GM21737 (cell line): Measurements from ENCODE around the gene RAB7B.
"Not testable (repeated sequence)": the region's sequence is repeated elsewhere in the genome, so short reads cannot be mapped to it uniquely, and the experiment has no call there.

Source experiments
- ATAC-seq: cut with Tn5 transposase; IDR thresholded peaks from one replicate; pipeline ENCODE4 v1.9.1; 2021; ENCODE audit warnings: mild to moderate bottlenecking, moderate library complexity; ENCODE audit not compliant: unreplicated experiment

RAB7B gene

DNA sequence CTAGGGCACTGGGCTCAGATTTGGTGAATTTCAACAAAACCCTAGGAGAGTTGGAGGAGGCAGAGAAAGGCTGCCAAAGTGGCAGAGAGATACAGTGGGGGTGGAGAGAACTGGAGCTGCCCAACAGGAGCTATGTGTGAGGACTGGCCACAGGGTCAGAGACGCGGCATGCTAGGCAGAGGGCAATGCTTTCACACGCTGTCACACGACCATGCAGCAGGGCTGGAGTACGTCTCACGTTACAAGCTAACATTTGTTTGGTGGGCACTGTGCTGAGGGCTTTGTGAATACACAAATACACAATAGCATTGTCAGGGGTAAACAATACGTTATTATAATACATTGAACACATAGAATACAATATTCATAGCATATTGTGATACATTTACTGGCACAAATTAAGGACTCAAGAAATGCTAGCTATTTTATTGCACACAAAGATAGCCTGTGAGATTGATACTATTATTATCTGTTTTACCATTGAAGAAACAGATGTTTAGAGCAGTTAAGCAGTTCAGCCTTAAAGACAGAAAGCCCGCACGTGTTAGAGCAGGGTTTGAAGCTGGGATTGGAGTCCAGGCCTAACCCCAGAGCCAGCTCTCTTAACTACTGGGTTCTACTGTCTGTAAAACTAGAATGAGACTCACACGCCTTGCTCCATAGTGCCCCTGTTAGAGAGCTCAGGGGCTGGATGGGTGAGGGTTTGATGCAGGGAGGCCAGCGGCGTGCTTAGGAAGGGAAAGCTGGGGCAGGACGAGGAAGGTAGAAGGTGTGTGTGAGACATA, 4.5 kb downstream of the RAB7B start:
- ATAC-seq, result no peak

DNA sequence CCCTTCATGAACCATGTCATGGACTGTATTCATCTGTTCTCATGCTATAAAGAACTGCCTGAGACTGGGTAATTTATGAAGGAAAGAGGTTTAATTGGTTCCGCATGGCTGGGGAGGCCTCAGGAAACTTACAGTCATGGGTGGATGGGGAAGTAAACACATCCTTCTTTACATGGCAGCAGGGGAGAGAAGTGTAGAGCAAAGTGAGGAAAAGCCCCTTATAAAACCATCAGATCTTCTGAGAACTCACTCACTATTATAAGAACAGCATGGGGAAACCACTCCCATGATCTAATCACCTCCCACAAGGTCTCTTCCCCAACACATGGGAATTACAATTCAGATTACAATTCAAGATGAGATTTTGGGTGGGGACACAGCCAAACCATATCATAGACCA, 6.6 kb downstream of the RAB7B start:
- ATAC-seq, result not testable (repeated sequence)

DNA sequence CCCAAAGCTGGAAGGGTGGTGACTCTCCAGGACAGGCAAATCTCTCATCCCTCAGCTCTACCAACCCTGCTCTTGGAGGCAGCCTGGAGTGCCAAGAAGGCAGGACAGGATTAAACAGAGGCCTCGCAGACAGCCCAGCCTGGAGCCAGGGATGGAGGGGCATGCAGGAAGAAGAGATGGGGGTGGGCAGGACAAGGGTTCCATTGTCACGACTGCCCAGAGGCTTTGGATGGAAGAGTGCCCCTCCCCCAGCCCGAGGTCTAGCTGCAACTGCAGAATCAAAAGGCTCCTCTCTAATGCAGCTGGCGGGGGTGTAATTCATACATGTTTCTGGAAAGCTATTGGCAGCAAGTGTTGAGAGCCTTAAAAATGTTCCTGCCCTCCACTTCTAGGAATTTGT, 8.8 kb downstream of the RAB7B start:
- no peak for ATAC-seq

DNA sequence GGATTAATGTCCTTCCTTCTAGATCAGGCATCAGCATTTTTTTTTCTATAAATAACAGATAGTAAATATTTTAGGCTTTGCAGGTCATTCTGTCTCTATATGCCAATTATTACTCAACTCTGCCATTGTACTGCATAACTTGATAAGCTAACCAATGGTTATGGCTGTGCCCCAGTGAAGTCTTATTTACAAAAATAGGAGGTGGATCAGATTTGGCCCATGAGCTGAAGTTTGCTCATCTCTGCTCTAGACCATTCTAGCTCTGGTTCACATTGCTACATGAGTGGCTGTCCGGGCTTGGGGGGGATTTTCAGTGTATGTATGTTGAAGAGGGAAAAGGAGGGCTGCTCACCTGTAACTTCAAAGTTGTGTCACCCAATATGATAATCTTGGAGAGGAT, 10.1 kb downstream of the RAB7B start:
- no peak for ATAC-seq

DNA sequence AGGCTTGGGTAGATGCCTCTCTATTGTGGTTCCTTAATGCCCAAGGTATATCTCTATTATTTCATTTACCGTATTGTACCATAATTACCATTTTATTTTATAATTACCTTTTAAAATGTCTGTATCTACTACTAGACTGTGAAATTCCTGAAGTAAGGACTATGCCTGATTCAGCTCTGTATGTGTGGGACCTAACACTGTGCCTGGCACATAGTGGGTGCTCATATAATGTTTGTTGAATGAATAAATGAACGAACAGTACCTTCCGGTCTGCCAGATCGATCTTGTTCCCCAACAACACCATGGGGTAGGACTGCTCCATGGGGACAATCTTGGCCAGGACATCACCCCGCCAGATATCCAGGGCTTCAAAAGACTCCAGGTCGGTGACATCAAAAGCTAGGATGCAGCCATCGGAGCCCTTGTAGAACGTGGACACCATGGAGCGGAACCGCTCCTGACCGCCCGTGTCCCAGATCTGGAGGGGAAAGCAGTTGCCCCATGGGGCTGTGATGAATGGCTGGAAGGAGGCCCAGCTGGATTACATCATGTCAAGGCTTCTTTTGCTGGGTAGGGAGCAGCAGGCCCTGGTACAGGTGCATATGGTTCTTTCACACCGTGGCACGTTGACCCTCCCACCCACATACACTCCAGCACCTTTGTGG, 10.8 kb downstream of the RAB7B start:
- ATAC-seq, result no peak

DNA sequence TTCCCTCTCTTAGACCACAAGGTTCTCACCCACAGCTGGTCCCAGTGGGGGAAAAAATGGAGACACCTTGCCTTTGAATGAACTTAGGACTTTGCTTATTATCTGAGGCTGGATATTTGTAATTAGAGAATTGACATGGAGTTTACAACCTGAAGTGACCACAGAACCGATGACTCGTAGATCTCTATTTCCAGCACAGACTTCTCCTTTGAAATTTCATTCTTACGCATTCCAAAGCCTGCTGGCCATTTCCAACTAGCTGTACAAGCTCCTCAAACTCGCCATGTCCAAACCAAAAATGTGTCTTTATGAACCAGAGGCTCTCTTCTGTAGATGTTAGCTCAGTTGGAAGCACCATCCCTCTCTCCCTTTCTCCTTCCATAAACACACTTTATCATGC, 12.0 kb downstream of the RAB7B start:
- no peak for ATAC-seq

DNA sequence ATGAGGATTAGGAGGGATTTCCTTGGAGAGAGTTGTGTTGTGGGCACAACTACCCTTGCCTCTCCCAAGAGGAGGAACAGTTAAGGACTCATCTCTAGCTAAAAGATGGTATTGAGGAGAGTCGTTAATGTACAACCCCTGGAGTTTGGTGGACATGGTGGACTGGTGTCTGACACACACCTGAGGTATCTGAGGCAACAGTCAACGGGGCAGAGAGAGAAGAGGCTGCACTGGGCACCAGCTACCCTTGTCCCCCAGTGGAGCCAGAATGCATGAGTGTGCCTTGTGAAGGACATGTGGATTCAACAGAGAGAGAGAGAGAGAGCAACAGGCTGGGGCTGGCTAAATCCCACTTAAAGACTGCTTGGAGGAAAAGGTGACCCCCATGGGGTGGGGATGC, 13.0 kb downstream of the RAB7B start:
- no peak for ATAC-seq

DNA sequence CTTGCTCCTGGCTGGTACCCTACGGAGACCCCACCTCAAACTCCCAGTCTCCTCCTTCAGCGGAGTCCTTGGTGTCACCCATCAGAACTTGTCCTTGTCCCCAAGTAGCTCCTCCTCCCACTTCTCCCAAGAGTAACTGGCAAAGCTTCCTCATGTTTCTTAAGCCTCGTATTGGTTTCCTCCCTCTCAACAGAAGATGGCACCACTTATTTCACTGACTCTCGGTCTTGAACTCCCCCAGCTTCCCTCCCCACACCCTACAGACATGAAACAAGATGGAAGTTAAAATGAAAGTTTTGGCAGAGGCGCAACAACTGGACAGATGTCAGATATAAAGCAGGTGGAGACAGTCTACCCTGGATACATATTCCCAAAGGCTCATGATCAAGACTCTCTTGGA, 13.4 kb downstream of the RAB7B start:
- no peak for ATAC-seq

DNA sequence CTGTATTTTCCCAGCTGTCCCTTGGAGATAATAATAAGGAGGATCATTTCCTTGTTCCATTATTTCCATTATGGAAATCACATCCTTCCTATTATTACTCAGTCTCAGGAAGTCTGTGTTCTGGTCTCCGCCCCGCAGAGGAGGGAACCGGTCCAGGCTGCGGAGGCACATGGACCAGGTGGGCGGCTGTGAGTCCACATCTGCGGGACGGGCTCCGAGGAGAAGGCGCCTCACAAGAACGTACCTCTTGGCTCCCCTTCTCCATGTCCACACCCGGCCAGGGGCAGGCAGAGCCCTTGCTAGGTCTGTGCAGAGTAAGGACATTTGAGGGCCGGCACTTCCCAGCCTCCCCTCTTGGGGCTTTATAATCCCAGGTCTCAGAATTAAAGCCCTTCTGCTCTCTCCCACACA, 14.6 kb downstream of the RAB7B start:
- ATAC-seq, result no peak

DNA sequence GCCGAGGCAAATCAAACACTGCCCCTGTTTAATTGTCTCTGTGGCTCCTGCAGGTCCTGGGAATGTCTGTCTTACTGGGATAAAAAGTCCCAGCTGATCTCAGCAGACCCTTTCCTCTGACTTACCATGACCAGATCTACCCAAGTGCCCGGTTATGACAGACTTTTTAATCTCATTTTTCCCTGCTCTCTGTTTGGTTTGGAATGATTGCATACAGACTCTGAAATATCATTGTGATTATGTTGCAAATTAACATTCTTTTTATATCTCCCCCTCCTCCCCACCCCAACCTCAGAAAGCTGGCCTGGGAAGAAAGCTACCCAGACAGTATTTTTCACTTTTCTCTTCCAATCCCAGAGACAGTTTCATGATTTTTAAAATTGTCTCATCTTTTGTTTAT, 16.3 kb downstream of the RAB7B start:
- no peak for ATAC-seq

DNA sequence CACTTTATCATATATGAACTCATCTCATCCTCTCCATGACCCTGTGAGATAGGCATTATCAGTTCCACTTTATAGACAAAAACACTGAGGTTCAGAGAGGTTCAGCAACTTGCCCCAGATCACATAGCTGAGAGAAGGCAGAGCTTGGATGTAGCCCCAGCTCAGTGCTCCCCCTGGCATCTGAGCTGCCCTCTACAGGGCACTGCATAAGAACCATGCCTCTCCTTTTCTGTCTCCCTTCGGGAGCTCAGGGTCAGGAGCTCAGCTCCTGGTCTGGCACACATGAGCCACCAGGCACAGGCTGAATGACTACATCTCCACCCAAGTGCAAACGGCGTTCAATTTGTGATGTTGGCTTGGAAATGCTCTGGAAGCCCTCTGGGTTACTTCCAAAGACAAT, 16.9 kb downstream of the RAB7B start:
- ATAC-seq, result no peak

DNA sequence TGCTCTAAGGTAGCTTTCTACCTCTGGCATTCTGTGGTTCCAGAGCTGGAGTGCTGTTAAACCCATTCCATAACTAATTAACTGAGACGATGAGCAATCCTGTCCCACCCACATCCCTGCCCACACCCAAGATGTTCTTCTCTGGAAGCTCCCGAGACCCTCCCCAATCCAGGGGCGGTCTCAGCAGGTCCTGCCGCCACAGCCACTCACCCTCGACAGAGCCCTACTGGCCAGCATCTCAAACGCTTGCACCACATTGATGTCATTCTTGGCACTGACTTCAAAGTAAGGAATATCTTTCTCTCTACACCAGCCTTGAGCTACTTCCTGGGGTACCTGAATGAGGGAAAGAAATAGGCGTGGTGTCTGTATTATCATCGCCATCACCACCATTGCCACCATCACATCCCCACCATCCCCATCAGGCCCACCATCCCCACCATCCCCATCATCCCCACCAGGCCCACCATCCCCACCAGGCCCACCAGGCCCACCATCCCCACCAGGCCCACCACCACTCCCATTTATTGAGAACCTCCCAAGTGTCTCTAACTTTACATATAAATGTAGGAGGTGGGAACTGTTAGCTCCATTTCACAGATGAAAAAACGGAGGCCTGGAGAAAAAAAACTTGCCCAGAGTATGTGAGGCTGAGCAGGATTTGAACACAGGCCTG, 17.7 kb downstream of the RAB7B start:
- no peak for ATAC-seq

DNA sequence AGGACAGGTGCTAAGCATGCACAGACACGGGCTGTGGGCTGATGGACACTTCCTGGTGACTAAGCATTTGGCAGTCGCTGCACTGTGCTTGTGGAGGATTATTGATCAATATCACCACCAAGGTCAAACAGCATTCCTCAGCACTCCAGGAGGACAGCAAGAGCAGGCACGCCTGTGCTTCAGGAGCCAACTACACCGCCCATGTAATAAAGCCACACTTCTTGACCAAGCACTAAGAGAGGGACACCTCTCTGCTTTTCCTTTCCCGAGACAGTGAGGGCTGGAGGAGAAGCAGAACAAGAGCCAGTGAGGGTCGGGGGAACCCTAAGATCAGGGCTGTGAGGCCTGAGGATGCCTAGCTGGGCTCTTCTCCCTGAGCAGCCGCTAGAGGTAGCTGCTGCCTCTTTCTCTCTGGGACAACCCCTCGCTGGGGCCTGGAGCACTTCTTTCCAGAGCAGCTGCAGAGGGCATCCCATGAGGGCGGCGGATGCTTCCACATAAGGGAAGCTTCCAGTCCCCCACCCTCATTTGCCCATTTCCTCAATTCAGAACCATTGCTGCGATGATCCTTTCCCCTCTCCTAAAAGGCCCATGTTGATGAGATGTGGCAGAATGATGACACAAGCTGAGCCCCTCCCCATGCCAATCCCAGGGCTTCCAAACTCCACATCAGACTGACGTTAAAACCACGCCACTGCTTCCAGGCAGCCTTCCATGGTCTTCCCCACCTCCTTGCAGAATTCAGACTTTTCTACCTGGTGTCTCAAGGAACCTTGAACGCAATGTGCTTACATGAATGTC, 19.1 kb downstream of the RAB7B start:
- no peak for ATAC-seq

DNA sequence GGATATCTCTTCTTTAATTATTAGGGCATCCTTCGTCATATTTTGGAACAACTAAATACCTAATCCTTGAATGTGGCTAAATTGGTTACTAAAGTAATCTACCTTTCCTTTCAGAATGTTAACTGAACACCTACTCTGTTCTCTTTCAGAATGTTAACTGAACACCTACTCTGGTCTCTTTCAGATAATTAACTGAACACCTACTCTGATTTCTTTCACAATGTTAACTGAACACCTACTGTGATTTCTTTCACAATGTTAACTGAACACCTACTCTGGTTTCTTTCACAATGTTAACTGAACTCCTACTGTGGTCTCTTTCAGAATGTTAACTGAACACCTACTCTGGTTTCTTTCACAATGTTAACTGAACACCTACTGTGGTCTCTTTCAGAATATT, 21.9 kb downstream of the RAB7B start:
- ATAC-seq, result no peak

DNA sequence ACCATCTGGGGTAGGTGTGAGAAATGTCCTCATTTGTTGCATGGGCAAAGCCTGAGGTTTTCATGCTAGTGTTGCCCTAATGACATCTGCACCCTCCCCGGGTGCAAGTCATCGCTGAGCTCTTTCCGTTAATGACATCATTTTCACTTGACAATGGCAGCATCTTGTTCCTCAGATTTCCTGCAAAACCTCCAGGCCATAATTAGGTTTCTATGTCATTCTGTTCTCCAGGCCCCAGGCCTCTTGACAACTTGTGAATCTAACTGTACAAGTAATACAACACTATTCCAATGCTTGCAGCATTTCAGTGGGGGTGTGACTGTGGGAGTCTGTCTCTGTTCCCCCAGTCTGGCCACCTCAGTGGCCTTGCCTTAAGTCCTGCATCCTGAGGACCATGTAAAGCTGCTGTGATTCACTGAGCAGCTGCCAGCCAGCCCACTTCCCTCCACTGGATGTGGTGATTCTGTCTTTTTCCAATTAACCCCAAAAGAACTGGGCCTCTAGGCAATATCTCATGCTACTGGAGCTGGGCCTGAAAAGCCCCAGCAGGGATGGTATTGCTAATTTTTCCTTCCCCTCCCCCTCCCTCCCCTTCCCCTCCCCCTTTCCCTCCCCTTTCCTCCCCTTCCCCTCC, 22.8 kb downstream of the RAB7B start:
- no peak for ATAC-seq

DNA sequence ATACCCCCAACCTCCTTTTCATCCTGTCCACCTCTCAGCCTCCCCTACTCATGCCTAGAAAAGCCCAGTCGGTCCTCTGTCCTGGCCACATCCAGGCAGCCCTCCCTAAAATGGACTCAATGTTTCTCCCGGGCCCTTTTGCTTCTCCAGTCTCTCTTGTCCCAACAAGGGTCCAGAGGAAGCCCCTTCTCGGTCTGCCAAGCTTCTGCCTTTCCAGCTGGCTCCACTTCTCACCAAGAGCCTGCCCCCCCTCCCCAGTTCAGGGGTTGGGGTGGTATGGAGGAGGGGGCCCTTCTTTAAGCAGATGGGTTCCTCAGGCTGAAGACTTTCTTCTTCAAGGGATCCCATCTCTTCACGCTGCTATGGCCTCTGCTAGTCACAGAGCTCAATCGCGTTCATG, 23.9 kb downstream of the RAB7B start:
- ATAC-seq, result no peak

DNA sequence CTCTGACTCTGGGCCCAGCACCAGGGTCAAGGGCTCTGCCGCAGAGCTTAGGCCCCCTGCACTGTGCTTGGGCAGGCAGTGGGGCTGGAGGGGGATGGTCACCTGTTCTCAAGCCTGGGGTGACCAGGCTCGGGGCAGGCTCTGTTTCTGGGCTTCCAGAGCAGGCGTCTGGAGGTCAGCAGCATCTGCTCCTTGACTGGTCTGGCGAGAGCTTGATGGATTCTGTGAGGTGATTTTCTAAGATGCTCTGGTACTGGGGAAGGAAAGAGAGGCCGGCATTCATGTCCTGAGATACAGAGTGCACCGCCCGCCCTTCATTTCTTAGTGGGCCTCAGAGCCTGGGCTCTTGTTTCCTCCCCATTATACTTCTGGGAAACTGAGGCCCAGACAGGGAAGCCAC, 24.5 kb downstream of the RAB7B start:
- no peak for ATAC-seq

DNA sequence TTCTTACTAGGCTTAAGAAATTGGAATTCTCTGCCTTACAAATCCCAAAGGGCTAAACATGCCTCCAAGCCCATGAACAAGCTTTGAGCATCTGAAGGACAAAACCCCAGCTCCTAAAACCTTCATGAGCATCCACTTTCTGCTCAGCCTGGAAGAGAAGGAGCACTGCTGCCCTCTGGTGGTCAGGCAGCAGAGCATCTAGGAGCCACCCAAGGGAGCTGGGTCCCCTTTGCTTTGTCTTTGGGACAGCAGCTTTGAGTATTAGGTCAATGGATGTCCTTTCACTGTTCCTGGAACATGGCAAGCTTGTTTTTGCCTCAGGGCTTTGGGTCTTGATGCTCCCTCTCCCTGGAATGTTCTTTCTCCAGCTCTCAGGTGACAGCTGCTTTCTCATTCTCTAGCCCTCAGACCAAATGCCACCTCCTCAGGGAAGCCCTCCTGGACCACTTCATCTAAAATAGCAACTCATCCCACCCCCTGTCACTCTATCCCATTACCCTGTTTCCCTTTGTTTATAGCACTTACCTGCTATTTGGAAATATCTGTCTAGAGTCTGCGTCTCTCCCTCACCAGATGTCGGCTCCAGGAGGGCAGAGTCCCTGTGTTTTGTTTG, 25.7 kb downstream of the RAB7B start:
- no peak for ATAC-seq

DNA sequence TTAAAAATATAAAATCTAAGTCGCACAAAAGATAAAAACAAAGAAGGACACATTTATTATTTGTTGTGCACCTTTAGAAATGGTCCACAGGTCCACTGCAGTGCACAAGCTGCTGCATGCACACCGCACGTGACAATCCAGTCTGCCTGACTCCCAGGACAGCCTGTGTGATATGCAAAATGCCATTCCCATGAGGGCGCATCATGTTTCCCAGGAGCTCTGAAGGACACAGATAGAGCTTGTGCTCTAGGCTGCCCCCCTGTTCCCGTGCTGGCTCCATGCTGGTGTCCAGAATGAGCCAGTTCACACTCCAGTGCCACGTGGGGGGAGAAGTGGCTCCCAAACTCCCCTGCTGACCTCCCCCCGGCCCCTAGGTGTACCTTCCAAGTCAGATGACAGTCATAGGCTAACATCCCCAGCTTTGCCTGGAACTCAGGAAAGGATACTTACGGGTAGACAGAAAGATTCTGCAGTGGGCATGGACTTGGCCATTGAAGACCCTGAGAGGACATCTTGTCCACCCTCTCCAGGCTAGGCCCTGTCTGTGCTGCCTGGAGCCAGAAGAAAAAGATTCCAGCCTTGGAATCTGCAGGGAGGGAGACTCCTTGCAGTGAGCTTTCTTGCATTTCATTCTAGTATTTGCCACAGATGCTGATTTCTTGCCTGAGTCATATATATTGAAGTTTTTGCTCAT, 26.3 kb downstream of the RAB7B start:
- ATAC-seq, result no peak

DNA sequence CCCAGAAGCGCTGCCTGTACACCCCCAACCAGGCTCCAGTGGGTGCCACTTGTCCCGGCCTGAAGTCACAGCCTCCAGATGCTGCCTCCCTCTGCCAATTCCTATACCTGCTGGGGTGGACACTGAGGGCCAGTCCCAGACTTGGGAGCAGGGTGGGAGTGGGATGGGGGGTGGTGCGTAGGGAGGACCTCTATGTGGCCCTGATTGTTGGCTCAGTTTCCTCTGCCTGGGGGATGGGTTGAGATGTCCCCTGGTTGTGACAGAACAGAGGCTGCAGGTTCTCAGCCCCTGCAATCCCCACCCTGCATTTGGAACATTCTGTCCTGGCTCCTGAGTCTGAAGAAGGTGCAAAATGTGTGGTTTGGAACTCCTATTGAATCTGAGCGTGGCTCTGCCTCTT, 27.2 kb downstream of the RAB7B start:
- ATAC-seq, result no peak
